ENCODE results near the gene CPLX3. TPM values are rescaled to one million over a fixed set of nuclear protein-coding genes. Genes with fewer than 3 reads are reported as not detected.

The CPLX3 gene
- total RNA-seq, 1 donor from 2014 or later = not detected

DNA sequence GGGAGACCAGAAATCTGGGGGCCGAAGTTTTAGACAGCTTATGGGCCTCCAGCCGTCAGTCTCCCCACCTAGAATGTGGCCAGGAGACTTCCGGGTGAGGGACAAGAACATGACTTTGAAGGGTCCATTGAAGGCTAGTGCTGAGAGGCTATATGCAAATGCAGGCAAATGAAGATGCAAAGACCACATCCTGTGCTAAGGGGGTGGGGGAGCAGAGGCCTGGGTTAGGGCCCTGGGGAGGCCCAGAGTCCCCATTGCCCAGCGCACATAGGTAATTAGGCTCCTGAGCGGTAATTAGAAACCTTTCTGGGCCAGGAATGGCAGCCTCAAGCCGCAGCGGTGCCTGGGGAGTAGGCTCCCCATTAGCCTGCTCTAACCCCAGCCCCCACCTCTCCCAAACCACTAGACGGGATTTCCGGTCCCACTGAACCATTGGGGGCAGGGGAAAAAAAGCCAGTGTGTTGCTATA lies 37.7 kb upstream of the CPLX3 start:
- DNase-seq = no peak

- DNase-seq = no peak
Measured at GRCh38 chr15:74789171-74789631, 37.2 kb upstream of the CPLX3 start.

DNA sequence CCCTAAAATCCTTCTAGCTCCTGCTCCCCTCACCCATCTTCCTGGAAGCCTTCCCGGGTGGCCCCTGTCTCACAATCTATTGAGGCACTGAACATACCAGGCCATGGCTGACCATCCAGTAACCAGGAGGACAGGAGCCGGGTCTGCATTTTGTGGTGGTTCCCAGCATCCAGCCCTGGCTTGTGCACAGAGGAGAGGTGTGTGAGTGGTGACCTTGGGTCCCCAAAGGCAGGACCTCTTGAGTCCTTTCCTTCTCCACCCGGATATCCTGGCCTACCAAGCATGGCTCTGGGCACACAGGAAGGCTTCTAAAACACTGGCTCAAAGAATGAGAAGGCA lies 36.7 kb upstream of the CPLX3 start:
- DNase-seq = no peak

GRCh38 chr15:74790080-74790916 lies 36.1 kb upstream of the CPLX3 start:
- peak; percentile 60 for DNase-seq

- no peak for DNase-seq
Measured at GRCh38 chr15:74791007-74791406, 35.4 kb upstream of the CPLX3 start.

GRCh38 chr15:74791667-74792066 lies 34.8 kb upstream of the CPLX3 start:
- no peak for DNase-seq

DNA sequence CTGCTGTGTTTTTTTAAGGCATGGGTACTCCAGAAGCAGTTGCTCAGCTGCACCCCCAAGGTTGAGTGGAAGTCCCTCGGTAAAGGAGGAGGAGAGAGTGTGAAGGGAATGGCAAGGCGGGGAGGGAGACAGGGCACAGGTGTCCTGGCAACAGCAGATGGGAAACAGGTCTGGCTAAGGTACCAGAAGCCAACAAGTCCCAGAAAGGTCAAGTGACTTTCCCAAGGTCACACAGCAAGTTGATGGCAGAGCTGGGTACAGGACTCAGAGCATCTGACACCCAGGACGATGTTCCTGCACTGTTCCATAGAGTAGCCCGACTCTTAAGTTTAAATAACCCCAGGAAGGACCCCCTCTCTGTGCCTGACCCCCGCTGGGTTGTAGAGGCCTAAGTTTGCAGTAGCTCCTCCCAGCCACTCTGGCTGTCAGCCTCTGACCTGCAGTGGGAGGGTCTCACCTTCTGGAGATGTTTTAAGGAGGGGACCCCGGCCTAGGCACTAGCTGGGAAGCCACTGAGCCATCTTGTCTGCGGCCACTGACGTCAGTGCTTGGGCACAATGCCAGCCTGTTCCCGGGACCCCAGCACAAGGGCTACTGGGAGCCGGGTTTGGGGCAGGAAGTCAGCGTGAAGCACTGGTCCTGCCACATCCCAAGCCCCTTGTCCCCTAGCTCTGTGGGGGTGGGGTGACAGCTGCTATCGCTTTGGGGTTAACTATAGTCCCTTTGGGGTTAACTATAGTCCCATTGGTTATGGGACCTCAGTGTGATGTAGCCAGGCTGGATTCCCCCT lies 34.0 kb upstream of the CPLX3 start:
- DNase-seq = no peak

- peak; percentile 60 for DNase-seq
Measured at GRCh38 chr15:74793135-74794028, 33.0 kb upstream of the CPLX3 start.

DNA sequence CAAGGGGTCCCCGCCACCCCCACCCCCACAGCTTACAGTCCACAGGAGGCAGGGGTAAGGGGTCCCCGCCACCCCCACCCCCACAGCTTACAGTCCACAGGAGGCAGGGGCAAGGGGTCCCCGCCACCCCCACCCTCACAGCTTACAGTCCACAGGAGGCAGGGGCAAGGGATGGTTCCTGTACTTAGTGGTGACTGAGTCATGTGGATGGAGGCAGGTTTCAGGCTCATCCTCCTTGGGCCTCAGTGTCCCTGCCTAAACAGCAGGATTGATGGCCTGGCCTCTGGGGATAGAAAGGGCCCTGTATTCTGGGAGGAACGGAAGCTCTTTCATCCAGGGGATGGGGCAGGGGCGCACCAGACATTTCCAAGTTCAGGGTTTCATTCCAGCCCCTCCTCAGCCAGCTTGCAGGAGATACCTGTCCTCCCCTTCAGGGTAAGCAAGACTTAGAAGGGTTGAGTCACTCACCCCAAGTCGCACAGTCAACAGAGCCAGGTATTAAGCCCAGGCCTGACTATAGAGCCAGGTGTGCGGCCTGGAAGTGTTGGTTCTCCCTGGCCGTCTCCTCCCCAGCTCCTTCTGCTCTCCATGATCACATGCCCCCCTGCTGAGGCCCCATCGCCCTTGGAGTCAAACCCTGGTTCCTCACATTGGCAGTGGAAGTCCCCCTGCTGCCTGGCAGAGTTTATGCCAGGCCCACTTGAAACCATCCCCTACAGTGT lies 32.0 kb upstream of the CPLX3 start:
- DNase-seq = no peak

DNA sequence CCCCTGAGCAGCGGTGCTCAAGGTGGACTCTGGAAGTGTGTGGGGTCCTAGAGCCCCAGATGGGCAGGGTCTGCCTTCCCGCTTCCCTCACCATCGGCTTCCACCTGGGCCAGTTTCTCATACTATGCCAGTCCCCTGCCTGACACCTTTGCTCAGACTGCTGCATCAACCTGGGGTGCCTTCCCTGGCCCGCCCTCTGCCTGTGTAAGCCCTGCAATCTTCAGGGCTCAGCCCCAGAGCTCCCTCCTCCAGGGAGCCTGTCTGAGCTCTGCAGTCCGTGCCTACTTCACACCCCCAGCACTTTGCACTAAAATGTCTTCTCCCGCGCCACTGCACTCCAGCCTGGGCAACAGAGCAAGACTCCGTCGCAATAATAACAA lies 31.5 kb upstream of the CPLX3 start:
- no peak for DNase-seq

- no peak for DNase-seq
Measured at GRCh38 chr15:74795966-74796625, 30.3 kb upstream of the CPLX3 start.

GRCh38 chr15:74798388-74799254 lies 27.8 kb upstream of the CPLX3 start:
- DNase-seq = no peak

DNA sequence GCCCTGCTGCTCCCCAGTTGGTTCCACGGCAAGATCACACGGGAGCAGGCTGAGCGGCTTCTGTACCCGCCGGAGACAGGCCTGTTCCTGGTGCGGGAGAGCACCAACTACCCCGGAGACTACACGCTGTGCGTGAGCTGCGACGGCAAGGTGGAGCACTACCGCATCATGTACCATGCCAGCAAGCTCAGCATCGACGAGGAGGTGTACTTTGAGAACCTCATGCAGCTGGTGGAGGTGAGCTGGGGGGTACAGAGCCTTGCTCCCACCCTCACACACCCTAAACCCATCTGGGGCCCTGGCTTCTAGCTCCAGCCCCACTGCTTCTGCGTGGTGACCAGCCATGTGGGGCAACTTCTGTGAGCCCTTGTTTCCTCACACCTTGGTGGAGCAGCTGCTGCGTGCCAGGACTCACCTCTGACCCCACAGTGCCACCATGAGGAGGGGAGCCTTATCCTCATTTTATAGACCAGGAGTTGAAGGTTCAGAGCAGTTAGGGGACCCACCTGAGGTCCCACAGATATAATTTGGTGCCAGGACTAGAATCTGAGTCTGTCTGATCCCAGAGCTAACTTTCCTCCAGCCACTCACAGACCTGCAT lies 27.1 kb upstream of the CPLX3 start:
- DNase-seq = no peak

GRCh38 chr15:74799856-74800558 lies 26.4 kb upstream of the CPLX3 start:
- DNase-seq = peak; percentile 79

GRCh38 chr15:74800559-74801094 lies 25.8 kb upstream of the CPLX3 start:
- no peak for DNase-seq

GRCh38 chr15:74801311-74801997 lies 25.0 kb upstream of the CPLX3 start:
- DNase-seq = no peak

- DNase-seq = no peak
Measured at GRCh38 chr15:74802290-74802689, 24.1 kb upstream of the CPLX3 start.

DNA sequence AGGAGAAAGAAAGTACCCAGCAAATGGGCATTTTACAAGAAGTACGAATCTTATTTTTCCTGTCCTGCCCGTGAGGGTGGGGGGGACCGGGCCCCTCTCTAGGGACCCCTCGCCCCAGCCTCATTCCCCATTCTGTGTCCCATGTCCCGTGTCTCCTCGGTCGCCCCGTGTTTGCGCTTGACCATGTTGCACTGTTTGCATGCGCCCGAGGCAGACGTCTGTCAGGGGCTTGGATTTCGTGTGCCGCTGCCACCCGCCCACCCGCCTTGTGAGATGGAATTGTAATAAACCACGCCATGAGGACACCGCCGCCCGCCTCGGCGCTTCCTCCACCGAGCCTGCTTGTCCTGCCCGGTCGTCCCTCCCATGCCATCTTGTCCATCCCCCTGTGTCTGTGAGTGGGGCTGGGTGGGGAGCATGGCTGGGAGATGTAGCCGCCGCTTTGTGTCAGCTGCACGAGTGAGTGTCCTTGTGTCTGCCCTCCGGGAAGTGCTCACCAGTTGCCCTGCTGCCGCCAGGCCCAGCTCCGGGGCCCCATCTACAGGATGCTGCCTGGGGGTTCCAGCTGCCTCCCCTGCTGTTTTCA lies 23.5 kb upstream of the CPLX3 start:
- no peak for DNase-seq
